Kidney epithelial cell (primary cell): ENCODE results near the gene JPT1. TPM values are rescaled to one million over a fixed set of nuclear protein-coding genes. Genes with fewer than 3 reads are reported as not detected.
A peak's percentile ranks its signal among the peaks of the same experiment; 100 is the strongest.

ENCODE experiments used
- DNase-seq: peaks from one replicate; pipeline ENCODE4 v3.0.0-alpha.2; 2010; ENCODE audit warnings: low read depth
- H3K27me3 ChIP-seq: 2 replicates; pipeline ENCODE4 v1.6.0; 2011; ENCODE audit warnings: low read length; ENCODE audit not compliant: control insufficient read depth, insufficient read depth
- H3K36me3 ChIP-seq: 2 replicates; pipeline ENCODE4 v1.5.1; 2011; ENCODE audit warnings: low read length; ENCODE audit not compliant: control insufficient read depth, insufficient read depth
- H3K4me3 ChIP-seq: 2 replicates; pipeline ENCODE4 v1.5.1; 2011; ENCODE audit warnings: low read depth, mild to moderate bottlenecking, control low read depth, low read length
- CTCF ChIP-seq: IDR thresholded peaks from 2 replicates; pipeline ENCODE4 v1.5.1; 2011; ENCODE audit warnings: mild to moderate bottlenecking, moderate library complexity, low read length, control low read depth, inconsistent platforms; ENCODE audit not compliant: insufficient read depth, poor library complexity, severe bottlenecking
- total RNA-seq: library from RNA; depleted of rRNA; stranded (reverse); fragments of >200 nt; gene quantifications from 2 replicates; pipeline ENCODE4 v1.2.3, GENCODE V29; 2015

JPT1 gene
- 453 and 466 TPM in 2 replicates for total RNA-seq

- TF ChIP-seq CTCF, result no peak
- peak within 1 kb of the TSS; percentile 72 for H3K4me3 ChIP-seq
- no peaks in the 10 kb centered on the region for H3K36me3 ChIP-seq
- H3K27me3 ChIP-seq, result no peaks in the 10 kb centered on the region
- DNase-seq, result peak; percentile 94
Measured at GRCh38 chr17:75154195-75155106, at the start of gene JPT1. TSS of gene JPT1 (minus strand) at chr17:75154512. CDS start at chr17:75154397, 115 bp downstream.

- DNase-seq, result no peak
- no peaks in the 10 kb centered on the region for H3K36me3 ChIP-seq
- H3K27me3 ChIP-seq, result no peaks in the 10 kb centered on the region
- no peak overlapping the region for H3K4me3 ChIP-seq
- no peak for TF ChIP-seq CTCF
Measured at GRCh38 chr17:75199886-75200618, 45.7 kb upstream of the JPT1 start.

GRCh38 chr17:75194879-75195278 lies 40.6 kb upstream of the JPT1 start:
- no peaks in the 10 kb centered on the region for H3K36me3 ChIP-seq
- DNase-seq, result peak; percentile 84
- H3K4me3 ChIP-seq, result no peak overlapping the region
- no peaks in the 10 kb centered on the region for H3K27me3 ChIP-seq
- no peak for TF ChIP-seq CTCF

GRCh38 chr17:75191584-75191983 lies 37.3 kb upstream of the JPT1 start:
- Histone ChIP-seq H3K36me3 (no peaks in the 10 kb centered on the region), H3K27me3 (no peaks in the 10 kb centered on the region), H3K4me3 (no peak overlapping the region)
- peak; percentile 52 for DNase-seq
- TF ChIP-seq CTCF, result no peak

GRCh38 chr17:75188614-75189013 lies 34.3 kb upstream of the JPT1 start:
- Histone ChIP-seq H3K27me3 (no peaks in the 10 kb centered on the region), H3K4me3 (no peak overlapping the region), H3K36me3 (no peaks in the 10 kb centered on the region)
- no peak for DNase-seq
- no peak for TF ChIP-seq CTCF
